ENCODE data around the gene ETS1. TPM values are rescaled to one million over a fixed set of nuclear protein-coding genes. Genes with fewer than 3 reads are reported as not detected.

ETS1 gene
- total and polyA plus RNA-seq, 2 experiments from 2014 or later = 25.6 to 52.6 TPM

DNA sequence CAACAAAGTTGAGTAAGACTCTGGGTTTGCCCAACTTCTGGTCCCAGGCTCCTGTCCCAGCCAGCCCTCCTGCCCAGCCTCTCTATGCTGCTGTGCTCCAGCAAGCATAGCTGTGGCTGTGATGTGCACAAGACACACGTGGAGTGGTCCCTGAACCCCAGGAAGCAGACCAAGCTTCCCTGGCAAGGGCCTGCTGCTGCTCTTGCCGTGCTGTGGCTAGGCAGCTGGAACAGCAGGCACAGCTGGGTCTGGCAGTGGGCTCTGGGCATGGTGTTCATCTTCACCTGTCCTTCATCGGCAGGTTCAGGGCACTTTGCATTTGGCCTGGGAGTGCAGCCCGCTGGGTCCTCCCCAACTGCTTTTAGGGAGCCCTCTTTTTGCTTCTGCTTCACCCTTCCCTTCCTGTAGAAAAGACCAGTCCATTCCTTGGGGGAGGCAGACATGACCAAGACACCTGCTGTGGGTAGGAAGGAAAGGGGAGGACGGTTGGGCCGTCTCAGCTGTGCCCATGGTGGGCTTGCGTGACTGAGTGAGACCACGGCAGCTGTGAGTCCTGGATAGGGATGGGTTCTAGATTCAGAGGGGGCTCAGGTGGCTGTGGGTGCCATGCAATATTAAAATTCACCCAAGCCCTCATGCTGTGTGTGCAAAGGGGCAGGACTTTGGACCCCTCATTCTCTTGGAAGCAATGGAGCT lies 26.1 kb upstream of the ETS1 start (continued):
- no peak for TF ChIP-seq ETS1 (IDR thresholded peaks at IDR 0.05)
- TF ChIP-seq ZNF331 (CRISPR knock-in tag; IDR thresholded peaks at IDR 0.05; ENCODE audit: low read depth) = no peak
- TF ChIP-seq CTCF (conservative IDR thresholded peaks at IDR 0.05; ENCODE audit: low read depth in 2 of 2) = no peak
- no peak for TF ChIP-seq REST (IDR thresholded peaks at IDR 0.05; ENCODE audit: unreplicated experiment)
- no peak for TF ChIP-seq CREB1 (CRISPR knock-in tag; IDR thresholded peaks at IDR 0.05; ENCODE audit: low read depth)
- TF ChIP-seq JUNB (IDR thresholded peaks at IDR 0.05; ENCODE audit: unreplicated experiment) = no peak
- no peak for TF ChIP-seq EZH2 (IDR thresholded peaks at IDR 0.05; ENCODE audit: low read depth, unreplicated experiment)
- no peak for TF ChIP-seq EZH2phosphoT487 (IDR thresholded peaks at IDR 0.05; ENCODE audit: unreplicated experiment)
- no peak for TF ChIP-seq STAT1 (IDR thresholded peaks at IDR 0.05; ENCODE audit: unreplicated experiment)
- TF ChIP-seq NANOG (IDR thresholded peaks at IDR 0.05; ENCODE audit: borderline replicate concordance) = no peak
- TF ChIP-seq POLR2AphosphoS5 (IDR thresholded peaks at IDR 0.05; ENCODE audit: low read depth) = no peak
